Mucosa of gallbladder (tissue), 1 donor: ENCODE measurements around the gene KCNJ3. TPM values are rescaled to one million over a fixed set of nuclear protein-coding genes. Genes with fewer than 3 reads are reported as not detected.
A peak's percentile ranks its signal among the peaks of the same experiment; 100 is the strongest.

Source experiments
- DNase-seq: peaks from one replicate; pipeline ENCODE4 v3.0.0-alpha.2; 2020; ENCODE audit warnings: low spot score
- total RNA-seq: library from RNA; stranded (reverse); gene quantifications from one replicate; pipeline ENCODE4 v1.2.1, GENCODE V29; 2021
- donor health status: DM: no; HTN: no; CAD: no.

The KCNJ3 gene, protein sequence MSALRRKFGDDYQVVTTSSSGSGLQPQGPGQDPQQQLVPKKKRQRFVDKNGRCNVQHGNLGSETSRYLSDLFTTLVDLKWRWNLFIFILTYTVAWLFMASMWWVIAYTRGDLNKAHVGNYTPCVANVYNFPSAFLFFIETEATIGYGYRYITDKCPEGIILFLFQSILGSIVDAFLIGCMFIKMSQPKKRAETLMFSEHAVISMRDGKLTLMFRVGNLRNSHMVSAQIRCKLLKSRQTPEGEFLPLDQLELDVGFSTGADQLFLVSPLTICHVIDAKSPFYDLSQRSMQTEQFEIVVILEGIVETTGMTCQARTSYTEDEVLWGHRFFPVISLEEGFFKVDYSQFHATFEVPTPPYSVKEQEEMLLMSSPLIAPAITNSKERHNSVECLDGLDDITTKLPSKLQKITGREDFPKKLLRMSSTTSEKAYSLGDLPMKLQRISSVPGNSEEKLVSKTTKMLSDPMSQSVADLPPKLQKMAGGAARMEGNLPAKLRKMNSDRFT
- total RNA-seq: 5.3 TPM

DNA sequence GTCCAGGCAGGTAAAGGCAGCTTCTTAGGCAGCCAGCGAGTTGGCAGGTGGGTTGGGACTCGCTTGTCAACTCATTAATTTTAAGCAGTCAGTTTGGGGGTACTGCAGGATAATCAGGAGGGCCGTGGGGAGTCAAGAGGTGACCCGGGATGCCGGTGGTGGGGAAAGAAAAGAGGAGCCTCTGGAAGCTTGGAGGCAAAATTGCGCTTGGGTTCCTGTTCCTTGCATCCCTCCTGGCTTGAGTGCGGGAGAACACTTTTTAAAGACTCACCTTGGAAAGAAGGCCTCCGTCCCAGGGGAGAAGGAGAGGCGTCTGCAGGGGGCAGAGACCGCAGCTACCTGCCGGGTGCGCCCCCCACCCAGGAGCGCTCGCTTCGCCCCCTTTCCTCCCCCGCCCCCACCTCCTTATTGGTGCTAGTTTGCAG, at the start of gene KCNJ3:
Gene KCNJ3 (plus strand): TSS at position 400 of the 425 bp plus-strand sequence. CDS start 81 bp downstream, outside the sequence.
- DNase-seq: no peak

DNA sequence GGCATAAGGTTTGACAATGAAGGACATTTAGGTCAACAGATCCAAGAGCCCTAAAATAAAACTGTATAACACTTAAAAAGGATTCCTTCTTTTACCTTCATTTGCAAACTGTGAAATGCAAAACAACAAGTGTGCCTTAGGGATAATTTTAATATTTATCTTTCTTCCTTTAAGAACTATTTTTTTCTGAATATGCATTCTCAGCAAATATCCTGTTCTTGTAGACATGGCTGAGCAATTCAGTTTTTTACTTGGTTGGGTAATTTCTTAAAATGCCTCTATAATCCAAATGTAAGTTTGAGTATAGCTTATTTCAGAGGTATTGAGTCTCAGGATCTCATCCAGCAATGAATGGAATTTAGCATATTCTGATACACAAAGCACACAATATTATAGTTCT, 43.0 kb upstream of the KCNJ3 start:
- DNase-seq: no peak

DNA sequence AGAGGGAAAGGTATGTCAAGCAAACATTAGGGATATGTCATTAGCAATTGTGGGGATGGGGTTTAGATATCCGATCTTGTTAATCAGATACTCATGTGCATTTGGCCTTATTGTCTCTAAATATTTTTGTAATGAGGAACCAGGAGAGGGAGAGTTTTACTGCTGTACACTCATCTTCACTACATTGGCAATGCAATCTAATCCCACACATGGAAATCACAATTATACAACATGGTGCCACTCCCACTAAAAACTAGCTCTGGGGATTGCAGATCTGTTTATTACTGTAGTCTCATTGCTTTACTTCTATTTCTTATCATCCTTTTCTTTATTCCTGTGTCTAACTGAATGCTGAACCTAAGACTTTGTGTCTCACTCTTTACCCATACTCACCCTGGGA, 39.6 kb upstream of the KCNJ3 start:
- no peak for DNase-seq

DNA sequence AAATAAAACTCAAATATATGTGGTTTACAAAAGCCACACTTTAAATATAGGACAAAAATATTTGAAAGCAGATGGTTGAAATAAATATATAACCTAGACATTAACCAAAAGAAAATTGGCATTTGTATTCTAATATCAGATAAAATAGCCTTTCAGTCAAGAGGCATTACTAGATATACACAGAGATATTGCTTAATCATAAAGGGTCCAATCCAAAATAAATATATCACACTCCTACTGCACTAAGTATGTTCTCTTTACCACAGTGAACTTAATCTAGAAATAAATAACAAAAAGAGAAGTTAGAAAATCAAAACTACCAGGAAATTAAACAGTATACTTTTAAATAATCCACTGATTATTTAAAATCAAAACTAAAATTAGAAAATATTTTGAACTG, 34.2 kb upstream of the KCNJ3 start:
- DNase-seq: no peak

DNA sequence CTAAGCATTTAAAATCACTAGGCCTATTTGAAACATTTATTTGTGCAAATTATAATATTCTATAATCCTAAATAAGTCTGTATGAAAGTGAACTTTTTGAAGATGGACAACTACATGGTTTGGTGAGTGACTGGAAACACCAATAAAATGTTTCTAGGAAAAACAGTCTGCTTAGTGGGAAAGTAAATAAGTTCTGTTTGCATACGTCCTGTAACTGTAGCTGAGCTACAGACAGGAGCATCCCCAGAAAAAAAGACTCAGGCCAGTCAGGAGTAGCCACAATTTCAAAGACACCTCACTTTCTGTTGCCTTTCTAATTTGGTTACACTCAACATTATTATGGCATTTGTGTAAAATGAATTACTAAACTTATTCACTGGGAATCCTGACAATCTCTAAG, 28.4 kb upstream of the KCNJ3 start:
- no peak for DNase-seq

DNA sequence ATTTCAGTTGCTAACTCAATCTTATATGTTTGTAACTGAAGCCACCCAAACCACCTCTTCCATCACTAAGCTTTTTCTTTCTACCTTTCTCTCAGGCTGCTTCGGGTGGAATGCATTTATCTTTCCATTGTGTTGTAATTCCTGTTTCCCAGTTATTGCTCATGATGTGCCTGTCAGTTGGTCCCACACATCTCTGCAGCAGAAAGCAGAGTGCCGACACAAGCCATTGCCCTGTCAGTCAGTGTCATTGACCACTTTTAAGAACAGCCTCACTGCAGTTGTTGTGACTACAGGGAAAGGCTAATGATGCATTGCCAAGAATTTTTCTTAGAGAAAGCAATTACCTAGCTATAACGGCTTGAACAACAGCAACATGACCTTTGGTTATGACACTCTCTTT, 24.8 kb upstream of the KCNJ3 start:
- DNase-seq: no peak

DNA sequence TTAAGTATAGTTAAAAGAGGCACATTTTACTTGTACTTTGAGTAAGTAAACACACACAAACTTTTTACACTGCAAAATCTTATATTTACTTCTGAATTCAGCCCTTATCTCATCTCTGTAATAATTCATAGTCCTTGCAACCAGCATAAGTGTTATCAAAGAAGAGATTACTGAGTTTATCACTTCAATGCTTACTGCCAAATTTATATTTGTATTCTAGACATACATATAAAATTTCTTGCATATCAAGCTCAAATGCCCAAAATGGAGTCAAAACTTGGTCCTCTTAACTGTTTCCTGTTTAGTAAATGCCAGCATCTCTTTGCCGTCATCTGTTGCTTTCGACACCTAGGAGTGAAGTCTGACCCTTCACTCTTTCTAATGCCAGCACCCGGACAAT, 21.1 kb upstream of the KCNJ3 start:
- DNase-seq: no peak

DNA sequence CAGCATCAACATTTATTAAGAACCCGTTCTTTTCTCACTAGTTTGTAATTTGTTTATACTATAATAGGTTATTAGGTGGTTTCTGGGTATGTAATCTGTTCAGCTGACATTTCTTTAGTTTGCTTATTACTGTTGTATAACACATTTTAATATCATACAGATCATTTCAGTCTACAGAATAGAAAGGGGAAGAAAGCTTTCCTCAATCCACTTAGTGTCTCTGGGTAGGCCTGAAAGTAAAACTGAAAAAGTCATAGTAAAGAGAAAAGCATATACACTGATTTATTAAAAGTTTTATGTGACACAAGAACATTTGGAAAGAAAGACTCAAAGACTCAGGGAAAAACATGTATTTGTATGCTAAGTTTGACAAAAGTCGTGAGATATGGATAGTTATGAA, 16.8 kb upstream of the KCNJ3 start:
- DNase-seq: no peak

DNA sequence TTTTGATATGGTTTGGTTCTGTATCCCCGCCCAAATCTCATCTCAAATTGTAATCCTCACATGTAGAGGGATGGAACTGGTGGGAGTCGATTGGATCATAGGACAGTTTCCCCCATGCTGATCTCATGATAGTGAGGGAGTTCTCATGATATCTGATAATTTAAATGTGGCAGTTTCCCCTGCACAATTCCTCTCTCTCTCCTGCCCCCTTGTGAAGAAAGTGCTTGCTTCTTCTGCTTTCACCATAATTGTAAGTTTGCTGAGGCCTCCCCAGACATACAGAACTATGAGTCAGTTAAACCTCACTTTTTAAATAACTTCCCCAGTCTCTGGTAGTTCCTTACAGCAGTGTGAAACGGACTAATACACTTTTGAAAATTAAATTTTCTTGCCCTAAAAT, 12.3 kb upstream of the KCNJ3 start:
- DNase-seq: no peak

DNA sequence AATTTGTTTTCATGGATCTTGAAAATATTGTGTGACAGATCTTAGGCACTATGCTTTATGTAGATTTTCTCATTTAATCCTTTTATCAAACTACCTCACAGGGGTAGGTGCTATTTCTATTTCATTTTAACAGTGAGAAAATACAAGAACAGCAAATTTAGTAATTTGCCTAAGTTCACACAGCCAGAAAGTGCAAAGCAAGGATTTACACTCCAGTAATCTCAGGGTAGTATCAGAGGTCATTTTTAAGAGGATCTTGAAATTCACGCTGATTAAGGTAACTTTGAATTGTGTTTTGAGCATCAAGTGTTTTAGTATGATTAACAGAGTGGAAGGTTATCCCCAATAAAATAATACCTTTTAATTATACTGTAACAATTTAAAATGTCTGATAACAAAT, 10.1 kb upstream of the KCNJ3 start:
- DNase-seq: no peak

DNA sequence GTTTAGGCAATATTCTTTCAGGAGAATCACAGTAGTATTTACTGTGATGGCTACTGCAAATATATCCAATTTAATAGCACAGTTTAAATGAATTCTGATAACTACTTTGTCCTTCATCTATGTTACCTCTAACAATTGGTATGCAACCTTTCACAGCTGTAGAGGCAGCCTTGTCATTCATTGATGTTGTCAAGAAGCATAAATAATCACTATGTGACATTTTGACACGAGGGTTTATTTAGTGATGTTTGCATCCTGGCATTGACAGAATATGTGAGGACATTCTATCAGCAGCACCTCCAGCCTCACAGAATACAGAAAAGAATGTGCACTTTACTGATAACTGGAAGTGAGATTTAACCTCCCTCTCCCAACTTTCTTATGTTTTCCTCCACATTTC, 9.3 kb upstream of the KCNJ3 start:
- DNase-seq: no peak

DNA sequence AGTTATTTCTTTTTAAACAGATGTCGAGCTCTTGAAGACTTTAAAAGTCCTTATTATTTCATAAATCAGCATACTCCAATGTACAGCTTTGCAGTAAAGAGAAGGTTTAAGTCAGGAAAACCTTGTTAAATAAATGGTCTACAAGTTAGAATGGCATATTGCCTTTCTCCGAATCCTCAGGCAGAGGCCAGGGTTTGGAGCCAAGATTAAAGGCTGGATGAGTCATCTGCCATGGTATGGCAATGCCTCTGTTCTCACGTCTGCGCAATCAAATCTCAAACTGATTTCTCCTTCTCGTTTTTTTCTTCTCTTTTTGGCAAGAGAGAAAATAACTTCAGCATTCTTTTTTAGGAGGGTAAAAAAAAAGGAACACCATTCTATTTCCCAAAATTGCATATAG, 5.6 kb upstream of the KCNJ3 start:
- DNase-seq: peak; percentile 33

DNA sequence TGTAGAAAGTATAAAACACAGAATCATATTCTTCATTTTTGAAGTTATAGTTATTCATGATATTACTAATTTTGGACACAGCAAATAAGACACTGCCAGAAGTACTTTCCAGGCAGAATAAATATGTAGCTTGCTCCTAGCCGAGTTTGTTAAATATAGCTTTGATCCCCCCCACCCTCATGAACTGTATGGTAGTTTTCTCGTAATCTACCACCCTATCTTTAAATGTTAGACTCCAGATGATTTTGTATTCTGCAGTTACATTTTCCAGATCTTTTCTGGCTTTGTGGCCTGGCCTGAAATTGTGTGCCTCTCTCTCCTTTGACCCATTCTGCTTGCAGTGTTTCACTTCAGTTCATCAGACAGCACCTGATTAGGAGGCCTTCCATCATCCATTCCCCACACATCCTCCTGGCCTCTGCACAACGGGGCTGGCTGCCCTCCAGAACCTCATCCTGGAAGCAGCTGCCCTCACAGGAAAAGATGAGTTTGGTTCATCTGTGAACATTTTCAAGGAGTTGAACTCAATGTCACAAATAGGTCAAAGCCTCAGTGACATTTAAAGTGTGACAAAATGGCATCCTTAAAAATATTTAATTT, 4.7 kb upstream of the KCNJ3 start:
- no peak for DNase-seq

DNA sequence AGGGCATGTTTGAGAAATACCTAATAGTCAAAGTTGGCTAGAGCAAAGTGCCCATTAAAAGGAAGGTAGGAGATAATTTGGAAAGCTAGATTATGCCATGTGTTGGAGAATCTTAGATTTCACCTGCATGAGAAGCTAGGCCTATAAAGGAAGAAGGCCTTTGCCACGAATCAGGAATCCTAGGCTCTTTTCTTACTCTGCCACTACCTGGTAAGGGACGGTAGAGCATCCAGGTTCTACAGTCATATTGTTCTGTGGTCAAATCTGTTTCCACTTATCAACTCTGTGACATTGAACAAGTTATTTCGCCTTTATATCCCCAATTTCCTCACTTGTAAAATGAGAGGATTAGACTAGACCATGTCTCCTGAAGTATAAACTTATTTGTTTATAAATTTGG, 3.6 kb upstream of the KCNJ3 start:
- DNase-seq: no peak

DNA sequence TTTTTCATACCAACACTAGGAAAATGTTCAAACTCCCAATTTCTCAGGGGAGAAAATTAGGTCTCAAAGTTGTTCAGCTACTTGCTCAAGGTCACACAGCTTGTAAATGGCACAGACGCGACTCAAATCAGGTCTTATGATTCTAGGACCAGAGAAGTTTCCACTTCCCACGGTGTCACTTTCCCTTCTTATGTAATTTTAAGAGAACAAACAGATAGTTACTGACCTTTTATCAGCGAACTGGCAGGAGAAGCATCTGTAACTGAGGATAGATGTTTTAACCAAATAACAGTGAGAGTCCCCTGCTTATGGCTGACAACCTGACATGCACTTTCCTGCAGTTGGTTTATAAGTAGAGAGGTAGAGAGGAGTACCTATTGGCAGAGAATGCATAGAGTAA, 2.1 kb upstream of the KCNJ3 start:
- no peak for DNase-seq

DNA sequence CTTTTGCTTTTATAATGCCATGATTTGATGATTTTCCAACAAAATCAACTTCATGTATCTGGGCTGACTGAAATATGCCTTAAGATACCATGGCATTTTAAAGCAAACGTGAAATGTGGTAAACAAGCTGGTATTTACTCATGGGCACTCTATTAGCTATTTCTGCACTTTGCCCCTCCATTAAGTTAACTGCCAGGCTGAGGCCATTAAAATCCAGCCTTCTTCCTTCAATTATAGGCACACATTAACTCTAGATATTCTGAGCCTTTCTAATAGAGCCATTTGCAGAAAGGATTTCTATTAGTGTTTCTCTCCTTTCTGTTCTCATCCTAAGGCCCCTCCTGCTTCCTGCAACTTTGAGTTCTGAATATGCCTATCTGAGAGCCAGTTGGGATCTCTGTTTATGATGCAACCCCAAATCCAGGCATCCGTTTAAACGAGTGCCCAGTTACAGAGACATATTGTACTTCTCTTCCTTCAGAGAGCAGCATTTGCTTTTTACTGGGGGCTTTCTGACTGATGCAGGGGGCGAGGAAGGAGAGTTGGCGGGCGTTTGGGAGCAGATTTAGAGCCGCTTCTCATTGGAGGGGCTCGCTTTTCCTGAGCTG, 1.6 kb upstream of the KCNJ3 start:
- no peak for DNase-seq

DNA sequence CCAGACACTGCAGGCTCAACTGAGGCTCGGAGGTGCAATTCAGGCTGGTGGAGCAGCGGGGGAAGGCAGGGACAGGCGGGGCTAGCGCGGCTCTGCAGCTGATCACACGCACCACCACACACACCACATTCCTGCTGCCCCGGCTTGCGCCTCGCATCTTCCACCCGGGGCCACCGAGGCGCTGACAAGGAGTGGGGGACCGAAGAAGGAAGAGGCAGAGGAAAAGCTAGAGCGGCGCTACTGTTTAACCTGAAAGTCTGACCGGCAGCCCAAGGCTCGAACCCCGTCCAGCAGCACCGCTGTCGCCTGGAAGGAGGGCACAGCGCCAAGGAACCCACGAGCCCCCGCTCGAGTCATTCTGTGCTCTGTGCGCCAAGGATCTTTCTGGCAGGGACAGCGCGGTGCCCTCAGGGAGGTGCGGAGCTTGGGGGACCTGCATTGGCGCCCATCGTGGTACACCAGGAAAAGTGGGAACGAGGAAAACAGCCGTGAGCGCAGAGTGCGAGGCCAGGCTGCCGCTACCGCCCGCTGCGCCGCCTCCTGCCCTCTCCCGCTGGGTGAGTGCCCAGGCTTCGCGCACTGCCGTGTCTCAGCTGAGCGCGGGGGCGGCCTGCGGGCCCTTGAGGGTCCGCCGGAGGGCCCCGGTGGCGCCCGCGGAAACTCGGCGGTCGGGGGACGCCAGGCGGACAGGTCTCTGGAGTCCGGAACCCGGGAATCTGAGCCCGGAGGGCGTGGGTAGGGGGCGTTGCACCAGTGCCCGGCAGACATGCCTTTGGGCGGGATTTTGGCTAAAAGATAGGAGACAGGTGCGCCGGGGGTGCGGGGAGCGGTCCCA, 860 bp upstream of the KCNJ3 start:
- DNase-seq: peak; percentile 18

DNA sequence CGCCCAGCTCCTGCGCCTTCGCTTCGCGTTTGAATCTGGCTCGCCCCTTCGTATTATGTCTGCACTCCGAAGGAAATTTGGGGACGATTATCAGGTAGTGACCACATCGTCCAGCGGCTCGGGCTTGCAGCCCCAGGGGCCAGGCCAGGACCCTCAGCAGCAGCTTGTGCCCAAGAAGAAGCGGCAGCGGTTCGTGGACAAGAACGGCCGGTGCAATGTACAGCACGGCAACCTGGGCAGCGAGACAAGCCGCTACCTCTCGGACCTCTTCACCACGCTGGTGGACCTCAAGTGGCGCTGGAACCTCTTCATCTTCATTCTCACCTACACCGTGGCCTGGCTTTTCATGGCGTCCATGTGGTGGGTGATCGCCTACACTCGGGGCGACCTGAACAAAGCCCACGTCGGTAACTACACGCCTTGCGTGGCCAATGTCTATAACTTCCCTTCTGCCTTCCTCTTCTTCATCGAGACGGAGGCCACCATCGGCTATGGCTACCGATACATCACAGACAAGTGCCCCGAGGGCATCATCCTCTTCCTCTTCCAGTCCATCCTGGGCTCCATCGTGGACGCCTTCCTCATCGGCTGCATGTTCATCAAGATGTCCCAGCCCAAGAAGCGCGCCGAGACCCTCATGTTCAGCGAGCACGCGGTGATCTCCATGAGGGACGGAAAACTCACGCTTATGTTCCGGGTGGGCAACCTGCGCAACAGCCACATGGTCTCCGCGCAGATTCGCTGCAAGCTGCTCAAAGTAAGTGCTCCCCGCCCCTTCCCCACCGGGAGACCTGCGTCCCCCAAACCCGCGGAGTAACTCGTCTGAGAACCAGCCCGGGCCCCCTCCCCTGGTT, 453 bp downstream of the KCNJ3 start:
- DNase-seq: no peak

DNA sequence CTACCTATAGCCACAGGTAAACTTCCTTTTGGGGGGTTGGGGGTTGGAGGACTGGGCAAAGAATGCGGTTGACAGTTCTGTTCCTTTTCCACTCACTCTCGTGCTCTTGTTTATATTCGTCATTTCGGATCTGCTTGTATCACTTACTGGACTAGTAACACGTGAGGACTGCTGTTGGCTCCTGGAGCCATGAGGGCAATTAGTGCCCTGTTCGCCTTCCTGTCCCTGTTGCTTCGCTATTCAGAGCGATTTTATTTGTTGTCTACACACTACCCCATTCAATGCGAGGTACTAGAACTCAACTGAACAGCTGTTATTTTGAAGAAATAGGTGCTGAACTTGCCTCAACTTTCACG, 1.1 kb downstream of the KCNJ3 start:
- no peak for DNase-seq

DNA sequence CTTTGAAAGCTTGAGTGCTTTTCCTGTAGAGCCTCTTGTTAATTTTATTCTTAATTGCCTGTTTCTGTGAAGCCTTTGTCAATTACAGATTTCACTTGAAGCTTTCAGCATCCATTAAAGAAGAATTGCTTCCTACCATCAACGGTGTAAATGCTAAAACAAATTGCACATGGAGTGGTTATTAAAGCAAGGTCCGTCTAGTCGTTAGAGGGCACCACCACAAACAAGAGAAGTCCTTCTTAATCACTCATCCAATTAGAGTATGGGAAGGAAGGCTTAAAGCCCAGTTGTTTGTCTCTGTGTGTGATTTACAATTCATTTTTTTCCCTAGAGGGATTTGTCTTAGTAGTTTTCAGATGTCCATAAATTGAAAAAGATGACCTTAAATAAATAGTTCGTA, 1.6 kb downstream of the KCNJ3 start:
- no peak for DNase-seq

DNA sequence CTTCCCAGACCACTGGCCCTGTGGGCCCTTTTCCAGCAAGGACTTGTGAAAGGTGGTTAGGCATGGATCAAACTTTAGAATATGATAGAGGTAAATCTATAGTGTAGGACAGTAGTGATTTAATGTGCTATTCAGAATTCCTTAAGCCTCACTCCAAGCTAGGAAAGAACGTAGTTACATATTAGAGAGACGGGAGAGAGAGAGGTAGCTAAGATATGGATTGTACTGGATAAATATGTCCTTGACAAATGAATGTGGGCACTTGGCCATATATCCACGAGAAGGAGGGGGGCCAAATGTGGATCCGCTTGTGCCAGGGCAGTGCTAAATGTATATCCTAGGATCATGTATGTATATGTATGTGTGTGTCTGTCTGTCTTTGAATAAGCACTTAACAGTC, 6.5 kb downstream of the KCNJ3 start:
- no peak for DNase-seq
